HG02678 (cell line): ENCODE measurements around the gene EXOC6.
A peak's percentile ranks its signal among the peaks of the same experiment; 100 is the strongest.
"Not testable (repeated sequence)": the region's sequence is repeated elsewhere in the genome, so short reads cannot be mapped to it uniquely, and the experiment has no call there.

Experiments used
- ATAC-seq: cut with Tn5 transposase; IDR thresholded peaks from one replicate; pipeline ENCODE4 v1.9.1; 2021; ENCODE audit warnings: mild to moderate bottlenecking, moderate library complexity; ENCODE audit not compliant: unreplicated experiment

The EXOC6 gene

GRCh38 chr10:92876509-92877036 lies 28.3 kb downstream of the EXOC6 start:
- ATAC-seq = no peak

GRCh38 chr10:92880233-92880861 lies 32.0 kb downstream of the EXOC6 start:
- ATAC-seq = no peak

- no peak for ATAC-seq
Measured at GRCh38 chr10:92880917-92881316, 32.6 kb downstream of the EXOC6 start.

GRCh38 chr10:92886334-92886961 lies 38.1 kb downstream of the EXOC6 start:
- ATAC-seq = no peak

GRCh38 chr10:92890471-92890870 lies 42.2 kb downstream of the EXOC6 start:
- no peak for ATAC-seq

- no peak for ATAC-seq
Measured at GRCh38 chr10:92891885-92892690, 43.8 kb downstream of the EXOC6 start.

- ATAC-seq = no peak
Measured at GRCh38 chr10:92892691-92893054, 44.4 kb downstream of the EXOC6 start.

- ATAC-seq = no peak
Measured at GRCh38 chr10:92894081-92894655, 45.8 kb downstream of the EXOC6 start.

- ATAC-seq = no peak
Measured at GRCh38 chr10:92897916-92898315, 49.6 kb downstream of the EXOC6 start.

GRCh38 chr10:92901819-92902251 lies 53.5 kb downstream of the EXOC6 start:
- ATAC-seq = no peak

GRCh38 chr10:92903633-92904032 lies 55.3 kb downstream of the EXOC6 start:
- no peak for ATAC-seq

- ATAC-seq = no peak
Measured at GRCh38 chr10:92907280-92907679, 59.0 kb downstream of the EXOC6 start.

- ATAC-seq = not testable (repeated sequence)
Measured at GRCh38 chr10:92912631-92913030, 64.3 kb downstream of the EXOC6 start.

GRCh38 chr10:92913973-92914372 lies 65.7 kb downstream of the EXOC6 start:
- no peak for ATAC-seq

- ATAC-seq = peak; percentile 74
Measured at GRCh38 chr10:92914478-92915325, 66.4 kb downstream of the EXOC6 start.

- ATAC-seq = no peak
Measured at GRCh38 chr10:92915892-92916291, 67.6 kb downstream of the EXOC6 start.

- ATAC-seq = no peak
Measured at GRCh38 chr10:92916433-92916832, 68.1 kb downstream of the EXOC6 start.

- ATAC-seq = no peak
Measured at GRCh38 chr10:92918603-92919002, 70.3 kb downstream of the EXOC6 start.

- no peak for ATAC-seq
Measured at GRCh38 chr10:92920866-92921265, 72.5 kb downstream of the EXOC6 start.

GRCh38 chr10:92923416-92923815 lies 75.1 kb downstream of the EXOC6 start:
- no peak for ATAC-seq
